ENCODE results near the gene ABCC1.

The ABCC1 gene

GRCh38 chr16:16005721-16006120 lies 56.3 kb downstream of the ABCC1 start:
- Histone ChIP-seq H3K4me2 (ENCODE audit: low read length) (no peak overlapping the region), H3K36me3 (replicated peaks; ENCODE audit: low read depth, low read length) (peaks cover 19% of the 10 kb centered on the region), H3K9me3 (ENCODE audit: insufficient read depth, low read length) (no peaks in the 10 kb centered on the region), H3K4me1 (ENCODE audit: low read length) (peaks cover 38% of the 10 kb centered on the region), H3K27me3 (ENCODE audit: low read depth, low read length) (no peaks in the 10 kb centered on the region), H4K20me1 (ENCODE audit: insufficient read depth, low read length) (peaks cover 8% of the 10 kb centered on the region), H2AFZ (ENCODE audit: low read depth, low read length) (no peak overlapping the region), H3K9ac (ENCODE audit: low read length) (no peak overlapping the region), H3K79me2 (ENCODE audit: low read length) (peaks cover 87% of the 10 kb centered on the region), H3K4me3 (ENCODE audit: low read length) (no peak overlapping the region), H3K27ac (ENCODE audit: low read length) (peak overlapping the region; percentile 99; the same call in 1 of the 2 replicates)
- TF ChIP-seq EZH2phosphoT487 (IDR thresholded peaks at IDR 0.05; ENCODE audit: low read depth) (no peak), CTCF (IDR thresholded peaks at IDR 0.05; ENCODE audit: low read depth, low read length) (no peak)

- H3K27me3 ChIP-seq (ENCODE audit: low read depth, low read length) = no peaks in the 10 kb centered on the region
- H3K4me1 ChIP-seq (ENCODE audit: low read length) = peaks cover 38% of the 10 kb centered on the region
- no peak for TF ChIP-seq CTCF (IDR thresholded peaks at IDR 0.05; ENCODE audit: low read depth, low read length)
- TF ChIP-seq EZH2phosphoT487 (IDR thresholded peaks at IDR 0.05; ENCODE audit: low read depth) = no peak
- no peaks in the 10 kb centered on the region for H3K9me3 ChIP-seq (ENCODE audit: insufficient read depth, low read length)
- H3K4me3 ChIP-seq (ENCODE audit: low read length) = peak overlapping the region; percentile 66
- peak overlapping the region; percentile 81; the same call in 1 of the 2 replicates for H3K9ac ChIP-seq (ENCODE audit: low read length)
- H2AFZ ChIP-seq (ENCODE audit: low read depth, low read length) = no peak overlapping the region
- peaks cover 20% of the 10 kb centered on the region for H3K36me3 ChIP-seq (replicated peaks; ENCODE audit: low read depth, low read length)
- H3K27ac ChIP-seq (ENCODE audit: low read length) = peak overlapping the region; percentile 99
- H3K4me2 ChIP-seq (ENCODE audit: low read length) = peak overlapping the region; percentile 89
- peaks cover 4% of the 10 kb centered on the region for H4K20me1 ChIP-seq (ENCODE audit: insufficient read depth, low read length)
- peaks cover 79% of the 10 kb centered on the region for H3K79me2 ChIP-seq (ENCODE audit: low read length)
Measured at GRCh38 chr16:16006650-16007049, 57.2 kb downstream of the ABCC1 start.

- Histone ChIP-seq H3K4me3 (ENCODE audit: low read length) (peak overlapping the region; percentile 66), H2AFZ (ENCODE audit: low read depth, low read length) (no peak overlapping the region), H3K4me1 (ENCODE audit: low read length) (peaks cover 38% of the 10 kb centered on the region), H3K27me3 (ENCODE audit: low read depth, low read length) (no peaks in the 10 kb centered on the region), H3K4me2 (ENCODE audit: low read length) (peak overlapping the region; percentile 89), H3K36me3 (replicated peaks; ENCODE audit: low read depth, low read length) (peaks cover 27% of the 10 kb centered on the region), H3K9ac (ENCODE audit: low read length) (peak overlapping the region; percentile 81), H3K27ac (ENCODE audit: low read length) (peak overlapping the region; percentile 99), H3K9me3 (ENCODE audit: insufficient read depth, low read length) (no peaks in the 10 kb centered on the region), H4K20me1 (ENCODE audit: insufficient read depth, low read length) (peaks cover 4% of the 10 kb centered on the region), H3K79me2 (ENCODE audit: low read length) (peaks cover 76% of the 10 kb centered on the region)
- TF ChIP-seq CTCF (IDR thresholded peaks at IDR 0.05; ENCODE audit: low read depth, low read length) (no peak), EZH2phosphoT487 (IDR thresholded peaks at IDR 0.05; ENCODE audit: low read depth) (no peak)
Measured at GRCh38 chr16:16007743-16008111, 58.3 kb downstream of the ABCC1 start.

DNA sequence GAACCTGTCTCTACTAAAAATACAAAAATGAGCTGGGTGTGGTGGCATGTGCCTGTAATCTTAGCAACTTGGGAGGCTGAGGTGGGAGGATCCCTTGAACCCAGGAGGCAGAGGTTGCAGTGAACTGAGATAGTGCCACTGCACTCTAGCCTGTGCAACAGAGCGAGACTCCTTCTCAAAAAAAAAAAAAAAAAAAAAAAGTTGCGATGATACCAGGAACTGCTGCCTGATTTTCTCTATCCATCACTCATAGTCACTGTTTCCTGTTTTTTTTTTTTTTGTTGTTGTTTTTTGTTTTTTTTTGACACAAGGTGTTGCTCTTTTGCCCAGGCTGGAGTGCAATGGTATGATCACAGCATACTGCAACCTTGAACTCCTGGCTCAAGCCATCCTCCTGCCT lies 59.2 kb downstream of the ABCC1 start:
- H3K4me2 ChIP-seq (ENCODE audit: low read length) = peak overlapping the region; percentile 89
- peak overlapping the region; percentile 66; the same call in 1 of the 2 replicates for H3K4me3 ChIP-seq (ENCODE audit: low read length)
- H3K79me2 ChIP-seq (ENCODE audit: low read length) = peaks cover 69% of the 10 kb centered on the region
- H4K20me1 ChIP-seq (ENCODE audit: insufficient read depth, low read length) = peaks cover 4% of the 10 kb centered on the region
- no peaks in the 10 kb centered on the region for H3K9me3 ChIP-seq (ENCODE audit: insufficient read depth, low read length)
- H3K27me3 ChIP-seq (ENCODE audit: low read depth, low read length) = no peaks in the 10 kb centered on the region
- H3K4me1 ChIP-seq (ENCODE audit: low read length) = peaks cover 38% of the 10 kb centered on the region
- peak overlapping the region; percentile 99 for H3K27ac ChIP-seq (ENCODE audit: low read length)
- H2AFZ ChIP-seq (ENCODE audit: low read depth, low read length) = no peak overlapping the region
- no peak for TF ChIP-seq EZH2phosphoT487 (IDR thresholded peaks at IDR 0.05; ENCODE audit: low read depth)
- TF ChIP-seq CTCF (IDR thresholded peaks at IDR 0.05; ENCODE audit: low read depth, low read length) = no peak
- peaks cover 27% of the 10 kb centered on the region for H3K36me3 ChIP-seq (replicated peaks; ENCODE audit: low read depth, low read length)
- peak overlapping the region; percentile 81; the same call in 1 of the 2 replicates for H3K9ac ChIP-seq (ENCODE audit: low read length)
